Neural crest cell (in vitro differentiated cells): Measurements from ENCODE around the gene OR6C65. TPM values are rescaled to one million over a fixed set of nuclear protein-coding genes. Genes with fewer than 3 reads are reported as not detected.
"Not testable (repeated sequence)": the region's sequence is repeated elsewhere in the genome, so short reads cannot be mapped to it uniquely, and the experiment has no call there.

Source experiments
- DNase-seq: peaks from one replicate; pipeline ENCODE4 v3.0.0; 2021; ENCODE audit warnings: low read depth, mixed read lengths, low spot score
- H3K27ac Mint-ChIP-seq: one replicate; pipeline ENCODE4 v1.8.0; 2021; ENCODE audit warnings: mild to moderate bottlenecking, mixed read lengths; ENCODE audit not compliant: unreplicated experiment
- H3K27me3 Mint-ChIP-seq: 2 replicates; pipeline ENCODE4 v1.8.0; 2021; ENCODE audit warnings: low read depth, mild to moderate bottlenecking, mixed read lengths
- H3K36me3 Mint-ChIP-seq: 2 replicates; pipeline ENCODE4 v1.8.0; 2021; ENCODE audit warnings: low read depth, mild to moderate bottlenecking, mixed read lengths
- H3K4me1 Mint-ChIP-seq: 2 replicates; pipeline ENCODE4 v1.8.0; 2021; ENCODE audit warnings: mixed read lengths
- H3K4me3 Mint-ChIP-seq: one replicate; pipeline ENCODE4 v1.8.0; 2021; ENCODE audit warnings: mild to moderate bottlenecking, mixed read lengths
- H3K9me3 Mint-ChIP-seq: 2 replicates; pipeline ENCODE4 v1.8.0; 2021; ENCODE audit warnings: mixed read lengths
- total RNA-seq: library from RNA; stranded (reverse); gene quantifications from 2 replicates; pipeline ENCODE4 v1.2.1, GENCODE V29; 2021
- TF ChIP-seq, protein P1 (sequence below): fragments of 200-600 bp; sonication (generic); conservative IDR thresholded peaks from 2 replicates; pipeline ENCODE4 v1.5.0; 2021; ENCODE audit warnings: antibody characterized with exemption, mild to moderate bottlenecking

The OR6C65 gene
- total RNA-seq, 1 donor from 2014 or later, result not detected

DNA sequence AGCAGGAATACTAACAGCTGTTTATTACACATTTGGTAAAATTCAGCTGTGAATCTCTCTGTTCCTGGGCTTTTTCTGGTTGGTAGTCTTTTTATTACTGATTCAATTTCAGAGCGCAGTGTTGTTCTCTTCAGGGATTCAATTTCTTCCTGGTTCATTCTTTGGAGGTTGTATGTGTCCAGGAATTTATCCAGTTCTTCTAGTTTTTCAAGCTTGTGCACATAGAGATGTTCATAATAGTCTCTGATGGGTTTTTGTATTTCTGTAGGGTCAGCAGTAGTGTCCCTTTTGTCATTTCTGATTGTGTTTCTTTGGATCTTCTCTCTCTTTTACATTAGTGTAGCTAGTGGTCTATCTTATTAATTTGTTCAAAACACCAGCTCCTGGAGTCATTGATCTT lies 16.6 kb downstream of the OR6C65 start:
- Mint-ChIP-seq H3K27me3 (no peaks in the 10 kb centered on the region), H3K4me3 (no peak overlapping the region), H3K4me1 (peaks cover 12% of the 10 kb centered on the region), H3K9me3 (peaks cover 6% of the 10 kb centered on the region), H3K27ac (no peak overlapping the region), H3K36me3 (peaks cover 3% of the 10 kb centered on the region)
- DNase-seq, result no peak
- TF ChIP-seq, protein P1, sequence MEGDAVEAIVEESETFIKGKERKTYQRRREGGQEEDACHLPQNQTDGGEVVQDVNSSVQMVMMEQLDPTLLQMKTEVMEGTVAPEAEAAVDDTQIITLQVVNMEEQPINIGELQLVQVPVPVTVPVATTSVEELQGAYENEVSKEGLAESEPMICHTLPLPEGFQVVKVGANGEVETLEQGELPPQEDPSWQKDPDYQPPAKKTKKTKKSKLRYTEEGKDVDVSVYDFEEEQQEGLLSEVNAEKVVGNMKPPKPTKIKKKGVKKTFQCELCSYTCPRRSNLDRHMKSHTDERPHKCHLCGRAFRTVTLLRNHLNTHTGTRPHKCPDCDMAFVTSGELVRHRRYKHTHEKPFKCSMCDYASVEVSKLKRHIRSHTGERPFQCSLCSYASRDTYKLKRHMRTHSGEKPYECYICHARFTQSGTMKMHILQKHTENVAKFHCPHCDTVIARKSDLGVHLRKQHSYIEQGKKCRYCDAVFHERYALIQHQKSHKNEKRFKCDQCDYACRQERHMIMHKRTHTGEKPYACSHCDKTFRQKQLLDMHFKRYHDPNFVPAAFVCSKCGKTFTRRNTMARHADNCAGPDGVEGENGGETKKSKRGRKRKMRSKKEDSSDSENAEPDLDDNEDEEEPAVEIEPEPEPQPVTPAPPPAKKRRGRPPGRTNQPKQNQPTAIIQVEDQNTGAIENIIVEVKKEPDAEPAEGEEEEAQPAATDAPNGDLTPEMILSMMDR, result no peak

DNA sequence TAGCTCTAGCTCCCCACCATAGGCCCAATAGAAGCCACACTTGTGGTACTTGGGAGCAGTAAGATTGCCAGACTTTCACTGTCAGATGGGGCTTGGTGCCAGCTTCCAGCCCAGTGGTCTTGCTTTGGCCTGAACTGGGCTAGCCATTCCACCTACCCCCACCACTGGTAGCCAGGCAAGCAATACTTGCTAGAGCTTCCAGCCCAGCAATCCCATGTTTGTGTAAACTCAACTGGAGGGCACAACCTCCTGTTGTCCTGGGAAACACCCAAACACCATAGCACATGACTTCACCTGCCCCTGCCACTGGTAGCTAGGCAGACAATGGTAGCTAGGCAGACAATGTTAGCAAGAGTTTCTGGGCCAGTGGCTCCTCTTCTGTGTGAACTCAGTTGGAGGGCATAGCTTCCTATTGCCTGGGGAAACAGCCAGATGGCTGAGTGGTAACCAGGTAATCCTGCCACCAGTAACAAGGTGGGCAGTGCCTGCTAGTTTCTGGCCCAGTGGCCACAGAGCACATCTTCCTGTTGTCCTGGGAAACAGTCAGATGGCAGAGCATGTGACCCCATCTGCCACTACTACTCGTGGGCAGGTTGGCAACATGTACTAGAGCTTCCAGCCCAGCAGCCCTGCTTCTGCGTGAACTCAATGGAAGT lies 20.1 kb downstream of the OR6C65 start:
- TF ChIP-seq, protein P1, result no peak
- no peak for DNase-seq
- H3K36me3 Mint-ChIP-seq, result peaks cover 3% of the 10 kb centered on the region
- no peaks in the 10 kb centered on the region for H3K27me3 Mint-ChIP-seq
- no peak overlapping the region for H3K27ac Mint-ChIP-seq
- no peak overlapping the region for H3K4me3 Mint-ChIP-seq
- H3K9me3 Mint-ChIP-seq, result peaks cover 6% of the 10 kb centered on the region
- peaks cover 3% of the 10 kb centered on the region for H3K4me1 Mint-ChIP-seq

DNA sequence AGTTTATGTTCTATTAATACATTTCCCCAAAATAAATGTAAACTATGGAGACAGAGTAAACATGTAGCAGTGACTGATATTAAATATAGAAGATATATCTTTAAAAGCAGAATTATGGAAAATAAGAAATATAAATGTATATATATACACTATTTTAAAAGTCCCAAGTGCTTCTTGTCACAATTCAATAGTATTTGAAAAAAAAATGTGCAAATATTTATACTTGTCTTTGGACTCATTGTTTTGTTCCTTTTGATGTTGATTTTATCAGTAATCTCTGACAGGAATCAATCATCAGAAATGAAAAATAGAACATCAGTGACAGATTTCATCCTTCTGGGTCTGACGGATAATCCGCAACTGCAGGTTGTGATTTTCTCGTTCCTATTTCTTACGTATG lies 25.6 kb downstream of the OR6C65 start, which contains the start of gene OR6C76:
Gene OR6C76 (plus strand): TSS at position 301 of the 400 bp plus-strand sequence. CDS start 0 bp downstream, at position 301.
- H3K4me1 Mint-ChIP-seq, result no peaks in the 10 kb centered on the region
- H3K36me3 Mint-ChIP-seq, result no peaks in the 10 kb centered on the region
- no peak for DNase-seq
- no peaks in the 10 kb centered on the region for H3K9me3 Mint-ChIP-seq
- TF ChIP-seq, protein P1, result no peak
- H3K27ac Mint-ChIP-seq, result no peak within 1 kb of the TSS
- no peak within 1 kb of the TSS for H3K4me3 Mint-ChIP-seq
- H3K27me3 Mint-ChIP-seq, result no peaks in the 10 kb centered on the region

DNA sequence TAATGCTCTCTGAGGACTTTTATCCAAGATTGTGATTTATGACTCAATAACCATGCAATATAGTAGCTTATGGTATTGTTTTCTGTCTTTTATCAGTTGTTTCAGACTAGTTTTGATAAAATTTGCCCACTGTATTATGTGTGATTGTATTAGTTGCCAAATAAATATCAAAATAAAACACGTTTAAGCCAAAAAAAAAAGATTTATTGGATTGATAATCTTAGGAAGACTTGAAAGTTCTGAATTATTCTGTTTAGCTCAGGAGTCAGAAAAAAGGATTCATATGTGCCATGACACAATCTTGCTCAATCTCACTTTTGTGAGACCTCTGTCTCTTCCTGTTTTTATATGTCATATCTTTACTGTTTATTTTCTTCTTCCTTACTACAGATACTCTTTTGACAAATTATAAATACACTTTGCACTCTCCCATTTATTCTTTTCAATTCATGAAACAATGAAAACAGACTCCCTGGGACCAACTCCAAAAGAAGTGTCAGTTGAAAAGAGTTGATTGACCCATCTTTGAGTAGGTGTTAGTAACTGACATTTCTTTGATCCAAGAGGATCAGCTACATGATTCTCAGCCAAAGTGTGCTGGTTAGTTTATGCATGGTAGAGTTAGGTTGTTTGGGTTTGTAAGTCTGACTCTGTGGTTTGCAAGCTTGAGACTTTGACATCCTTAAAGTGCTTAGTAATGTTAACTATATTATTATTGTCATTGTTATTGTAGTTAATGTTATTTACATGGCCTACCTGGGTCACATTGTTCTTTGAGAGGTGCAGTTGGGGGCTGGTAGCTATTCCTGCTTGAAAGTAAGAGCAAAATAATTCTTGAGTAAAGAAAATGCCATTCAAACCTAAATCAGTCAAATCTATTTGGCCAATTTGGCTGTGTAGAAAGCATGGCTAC lies 28.3 kb downstream of the OR6C65 start:
- Mint-ChIP-seq H3K4me1 (no peaks in the 10 kb centered on the region), H3K27ac (no peak overlapping the region), H3K9me3 (no peaks in the 10 kb centered on the region), H3K36me3 (no peaks in the 10 kb centered on the region), H3K4me3 (no peak overlapping the region), H3K27me3 (no peaks in the 10 kb centered on the region)
- TF ChIP-seq, protein P1, result no peak
- no peak for DNase-seq

DNA sequence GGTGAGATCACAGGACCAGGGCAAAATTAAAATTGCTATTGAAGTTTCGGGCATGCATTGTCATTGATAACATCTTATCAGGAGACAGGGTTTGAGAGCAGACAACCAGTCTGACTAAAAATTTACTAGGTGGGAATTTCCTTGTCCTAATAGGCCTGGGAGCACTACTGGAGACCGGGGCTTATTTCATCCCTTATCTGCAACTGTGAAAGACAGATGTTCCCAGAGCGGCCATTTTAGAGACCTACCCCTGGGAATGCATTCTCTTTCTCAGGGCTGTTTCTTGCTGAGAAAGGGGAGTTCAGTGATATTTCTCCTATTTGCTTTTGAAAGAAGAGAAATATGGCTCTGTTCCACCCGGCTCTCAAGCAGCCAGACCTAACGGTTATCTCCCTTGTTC lies 40.9 kb downstream of the OR6C65 start:
- H3K4me1 Mint-ChIP-seq, result not testable (repeated sequence)

DNA sequence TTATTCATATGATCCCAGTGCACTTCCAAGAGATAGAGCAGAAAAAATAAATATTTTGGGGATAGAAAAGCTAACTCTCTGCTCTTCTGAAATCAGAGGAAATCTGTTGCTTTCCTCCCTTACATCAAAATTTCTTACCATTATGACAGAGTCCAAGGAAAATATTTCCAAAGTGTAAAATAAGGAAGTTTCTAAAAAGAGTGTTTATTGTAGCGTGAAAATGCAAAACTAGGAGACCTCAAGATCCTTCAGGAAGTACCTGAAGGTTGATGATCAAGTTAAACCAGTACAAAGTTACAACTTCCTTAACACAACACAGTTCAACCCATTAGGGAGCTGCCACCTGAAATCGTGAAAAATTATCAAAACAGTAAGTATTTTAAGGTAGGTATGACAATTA lies 43.4 kb downstream of the OR6C65 start, which contains the start of gene OR6C2:
Gene OR6C2 (plus strand): TSS at position 301 of the 400 bp plus-strand sequence. CDS start 8,138 bp downstream, outside the sequence.
- Mint-ChIP-seq H3K27ac (no peak within 1 kb of the TSS), H3K27me3 (no peaks in the 10 kb centered on the region), H3K4me1 (no peaks in the 10 kb centered on the region), H3K9me3 (peaks cover 11% of the 10 kb centered on the region), H3K36me3 (no peaks in the 10 kb centered on the region), H3K4me3 (no peak within 1 kb of the TSS)
- TF ChIP-seq, protein P1, result no peak
- DNase-seq, result no peak

More for the DNA sequence above, 40.9 kb downstream of the OR6C65 start:
- not testable (repeated sequence) for H3K27me3 Mint-ChIP-seq, H3K27ac Mint-ChIP-seq, H3K36me3 Mint-ChIP-seq, H3K4me3 Mint-ChIP-seq, DNase-seq
- peaks cover 13% of the 10 kb centered on the region for H3K9me3 Mint-ChIP-seq
